ENCODE measurements around the gene HCCS. TPM values are rescaled to one million over a fixed set of nuclear protein-coding genes. Genes with fewer than 3 reads are reported as not detected.

Gene HCCS
- polyA plus RNA-seq (ENCODE audit: low read depth in 6 of 6): 10 to 100 TPM; 22.8 to 39.2 (median 30.4) TPM

DNA sequence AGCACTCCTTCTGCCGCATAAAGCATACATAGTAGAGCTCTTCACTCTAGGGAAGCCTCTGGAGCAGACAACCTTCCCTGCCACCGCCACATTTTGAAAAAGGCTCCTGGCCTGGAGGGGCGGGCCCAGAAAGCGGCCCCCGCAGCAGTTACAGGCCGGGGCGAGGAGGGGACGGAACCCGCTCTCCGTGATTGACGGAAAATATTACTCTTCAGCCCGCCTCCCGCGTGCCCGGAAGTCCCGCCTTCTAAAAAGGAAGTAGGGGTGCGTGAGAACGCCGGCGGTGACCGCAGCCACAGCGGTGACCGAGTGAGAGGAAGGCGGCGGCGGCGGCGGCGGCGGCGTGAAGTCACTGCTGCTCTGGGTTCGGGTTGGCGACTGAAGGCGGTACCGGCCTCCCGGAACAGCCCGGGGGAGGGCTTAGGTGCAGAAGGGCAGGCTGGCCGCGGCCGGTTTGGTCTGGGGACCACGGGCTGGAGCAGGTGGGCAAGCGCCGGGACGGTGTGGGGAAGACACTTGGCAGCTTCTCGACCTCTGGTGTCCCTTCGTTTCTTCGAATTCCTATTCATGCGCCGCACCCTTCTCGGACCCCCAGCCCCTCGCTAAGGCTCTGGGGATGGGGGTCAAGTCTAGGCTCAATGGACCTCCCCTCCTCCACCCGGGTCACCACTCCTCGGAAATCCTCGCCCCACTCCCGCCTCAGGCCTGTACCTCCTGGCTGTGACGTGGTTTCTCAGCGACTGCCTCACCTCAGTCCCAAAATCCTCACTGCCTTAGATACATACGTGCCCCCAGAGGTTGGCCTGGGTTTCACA lies at the start of gene HCCS:
HCCS (plus strand) TSS at position 296 of the 815 bp plus-strand sequence. CDS start 729 bp downstream, outside the sequence.
- DNase-seq (peak; percentile 83), ATAC-seq (ENCODE audit: low read depth in 2 of 2) (peak; percentile 89 to 91)
- H3K4me1 Mint-ChIP-seq: peaks cover 14 to 36% (median 28%) of the 10 kb centered on the region in 3 donors
- H3K36me3 Mint-ChIP-seq: peaks cover 0 to 7% of the 10 kb centered on the region in 2 donors
- peaks cover 0 to 4% (median 0%) of the 10 kb centered on the region in 7 donors for H3K9me3 Mint-ChIP-seq
- no peaks in the 10 kb centered on the region for H3K27me3 Mint-ChIP-seq
- H3K27ac Mint-ChIP-seq: peak within 1 kb of the TSS in 5 of 6 donors; percentile 79 to 98 (median 96)
- H3K4me3 Mint-ChIP-seq: peak within 1 kb of the TSS in 3 of 8 donors; percentile 88 to 96 (median 95)

DNA sequence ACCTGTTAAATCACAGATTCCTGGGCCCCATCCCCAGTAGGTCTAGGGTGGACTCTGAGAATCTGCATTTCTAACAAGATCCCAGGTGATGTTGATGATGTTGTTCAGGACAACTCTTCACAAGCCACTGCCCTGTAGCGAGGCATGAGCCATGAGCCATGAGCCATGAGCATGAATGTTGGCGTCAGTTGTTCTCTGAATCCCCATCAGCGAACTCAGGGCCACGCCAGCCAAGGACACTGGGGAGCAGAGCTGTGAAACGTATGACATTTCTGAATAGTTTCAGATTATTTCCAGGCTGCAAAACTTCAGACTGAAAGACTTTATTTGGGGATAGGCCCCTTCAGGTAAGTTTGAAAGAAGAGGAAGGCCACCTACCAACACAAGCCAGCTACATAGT lies 46.9 kb upstream of the HCCS start:
- Mint-ChIP-seq H3K27me3 (no peaks in the 10 kb centered on the region), H3K4me3 (no peak overlapping the region), H3K4me1 (no peaks in the 10 kb centered on the region), H3K36me3 (no peaks in the 10 kb centered on the region), H3K9me3 (peaks cover 0 to 4% (median 0%) of the 10 kb centered on the region in 7 donors), H3K27ac (no peak overlapping the region)
- no peak for ATAC-seq (ENCODE audit: low read depth in 2 of 2)
- DNase-seq: no peak

DNA sequence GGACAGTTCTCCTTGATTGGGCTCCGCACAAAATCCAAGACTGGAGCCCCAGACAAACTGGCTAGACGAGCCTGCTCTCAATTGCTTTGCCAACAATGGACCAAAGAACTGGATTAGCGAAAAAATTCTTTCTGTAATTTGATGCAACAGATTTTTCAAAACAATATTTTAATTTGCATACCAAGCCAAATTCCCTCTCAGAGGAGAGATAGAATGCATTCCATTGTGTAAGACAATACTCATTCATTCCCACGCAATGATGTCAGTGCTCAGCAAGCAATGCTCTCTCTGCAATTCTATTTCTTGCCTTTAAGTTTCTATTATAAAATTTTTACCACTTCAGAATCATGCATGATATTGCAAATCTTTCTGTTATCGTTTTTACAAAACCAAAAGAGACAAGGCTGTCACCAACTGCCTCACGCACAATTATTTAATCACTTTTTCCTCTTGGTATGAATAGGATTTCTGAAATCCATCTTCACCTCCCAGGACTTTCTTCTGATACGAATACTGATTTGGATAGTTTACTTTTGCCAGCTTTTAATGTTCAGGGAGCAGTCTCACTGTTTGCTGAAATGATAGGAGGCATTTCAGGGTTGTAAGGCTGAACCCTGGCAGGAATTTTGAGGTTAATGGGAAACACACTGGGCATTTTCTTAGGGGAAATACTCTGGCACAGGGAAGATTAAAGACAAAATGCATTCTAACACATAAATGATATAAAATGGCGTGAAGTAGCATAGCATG lies 46.1 kb upstream of the HCCS start:
- Mint-ChIP-seq H3K4me3 (no peak overlapping the region), H3K27me3 (no peaks in the 10 kb centered on the region), H3K27ac (no peak overlapping the region), H3K4me1 (no peaks in the 10 kb centered on the region), H3K36me3 (no peaks in the 10 kb centered on the region), H3K9me3 (peaks cover 0 to 4% (median 0%) of the 10 kb centered on the region in 7 donors)
- DNase-seq (no peak), ATAC-seq (ENCODE audit: low read depth in 2 of 2) (no peak)

DNA sequence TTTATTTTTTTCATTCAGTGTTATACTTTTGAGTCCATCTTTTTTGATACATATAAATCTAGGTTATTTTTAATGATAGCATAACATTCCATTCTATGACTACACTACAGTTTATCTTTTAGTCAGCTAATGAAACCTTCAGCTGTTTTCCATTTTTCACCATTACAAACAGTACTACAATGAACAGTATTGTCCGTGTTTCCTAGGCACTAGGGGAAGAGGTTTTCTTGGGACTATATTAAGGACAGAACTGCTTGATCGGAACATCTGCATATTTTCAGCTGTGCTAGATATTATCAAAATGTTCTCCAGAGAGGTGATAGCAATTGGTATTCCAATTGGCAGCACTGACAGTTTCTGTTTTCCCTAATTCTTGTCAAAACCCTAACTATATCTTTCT lies 44.3 kb upstream of the HCCS start:
- Mint-ChIP-seq H3K4me1 (no peaks in the 10 kb centered on the region), H3K27ac (no peak overlapping the region), H3K4me3 (no peak overlapping the region), H3K9me3 (peaks cover 0 to 4% (median 0%) of the 10 kb centered on the region in 7 donors), H3K36me3 (no peaks in the 10 kb centered on the region), H3K27me3 (no peaks in the 10 kb centered on the region)
- no peak for DNase-seq
- ATAC-seq (ENCODE audit: low read depth in 2 of 2): no peak

DNA sequence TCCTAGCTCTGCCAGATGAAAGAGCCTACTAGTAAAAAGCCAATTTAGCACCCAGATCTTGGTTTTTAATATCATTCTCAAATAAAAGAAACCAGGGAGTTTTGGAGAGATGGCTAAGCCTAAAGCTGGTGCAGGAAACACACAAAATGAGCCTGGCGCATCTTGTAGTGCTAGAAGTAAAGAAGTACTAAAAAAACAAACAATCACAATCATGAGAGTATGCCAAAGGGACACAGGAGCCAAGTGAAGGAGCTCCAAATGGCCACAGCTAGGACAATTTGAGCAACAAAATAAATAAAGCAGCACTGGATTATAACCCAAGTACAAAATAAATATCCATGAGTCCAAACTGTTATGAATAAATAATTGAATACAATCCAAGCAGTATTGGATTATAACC lies 37.8 kb upstream of the HCCS start:
- ATAC-seq (ENCODE audit: low read depth in 2 of 2) (no peak), DNase-seq (no peak)
- Mint-ChIP-seq H3K27ac (no peak overlapping the region), H3K27me3 (no peaks in the 10 kb centered on the region), H3K4me1 (no peaks in the 10 kb centered on the region), H3K36me3 (no peaks in the 10 kb centered on the region), H3K9me3 (no peaks in the 10 kb centered on the region), H3K4me3 (no peak overlapping the region)

DNA sequence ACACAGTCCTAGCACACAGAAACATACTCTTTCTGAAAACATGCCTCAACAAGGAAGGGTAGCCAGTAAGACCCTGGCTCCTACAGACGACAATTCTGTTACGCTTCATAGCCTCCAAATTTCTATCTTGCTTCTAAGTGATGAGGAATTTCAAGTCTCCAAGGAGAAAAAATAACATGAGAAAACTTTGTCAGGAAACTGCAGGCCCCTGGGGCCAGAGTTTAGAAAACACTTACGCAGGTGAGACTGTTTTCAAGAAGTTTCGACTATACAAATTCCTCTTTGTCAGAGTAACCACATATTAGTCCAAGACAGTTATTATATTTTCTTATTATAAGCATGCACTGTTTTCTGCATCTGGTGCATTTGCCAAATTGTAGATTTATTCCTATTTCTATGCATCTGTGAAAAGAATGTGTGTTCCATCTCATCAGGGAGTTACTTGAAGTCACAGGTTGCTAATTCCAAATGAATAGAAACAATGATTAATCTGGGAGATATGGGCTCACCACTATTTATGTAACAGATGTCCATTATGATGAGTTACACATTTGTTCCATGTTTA lies 30.3 kb upstream of the HCCS start:
- peaks cover 0 to 1% (median 0%) of the 10 kb centered on the region in 7 donors for H3K9me3 Mint-ChIP-seq
- no peak for ATAC-seq (ENCODE audit: low read depth in 2 of 2)
- no peaks in the 10 kb centered on the region for H3K4me1 Mint-ChIP-seq
- H3K4me3 Mint-ChIP-seq: peak overlapping the region in 1 of 8 donors; percentile 42
- no peaks in the 10 kb centered on the region for H3K36me3 Mint-ChIP-seq
- no peak for DNase-seq
- H3K27ac Mint-ChIP-seq: no peak overlapping the region
- no peaks in the 10 kb centered on the region for H3K27me3 Mint-ChIP-seq

DNA sequence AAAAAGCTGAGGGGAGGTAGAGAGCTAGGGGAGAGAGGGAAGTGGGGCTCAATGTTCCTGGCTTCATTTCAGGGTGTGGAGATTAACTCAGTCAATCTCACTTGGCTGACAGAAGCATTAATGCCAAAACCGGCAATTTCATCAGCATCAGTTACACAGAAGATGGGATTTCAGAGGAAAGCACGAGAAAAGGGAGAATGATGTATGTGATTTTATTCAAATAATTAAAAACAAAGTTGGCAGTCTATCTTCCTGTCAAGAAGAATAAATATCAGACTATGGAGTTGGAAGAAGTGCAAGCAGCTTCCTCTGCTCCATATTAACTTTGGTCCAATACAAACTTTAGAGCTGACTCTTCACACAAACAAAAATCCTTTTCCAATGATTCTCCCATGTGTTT lies 29.6 kb upstream of the HCCS start:
- no peak for ATAC-seq (ENCODE audit: low read depth in 2 of 2)

DNA sequence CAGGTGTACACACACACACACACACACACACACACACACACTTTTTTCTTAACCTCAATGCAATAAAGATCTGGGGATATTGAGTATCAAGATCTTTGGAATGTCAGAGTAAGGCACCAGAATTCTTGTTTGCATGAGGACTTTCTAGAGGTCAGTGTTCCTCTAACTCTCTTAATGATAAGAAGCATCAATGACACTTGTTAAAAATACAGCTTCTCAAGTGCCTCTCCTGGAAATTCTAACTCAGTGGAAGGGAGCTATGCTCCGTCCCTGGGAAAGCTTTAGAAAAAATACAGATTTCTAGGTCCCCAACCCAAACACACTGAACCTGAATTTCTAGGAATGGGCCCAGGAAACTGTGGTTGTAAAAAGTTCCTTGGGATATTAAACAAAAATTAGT lies 25.8 kb upstream of the HCCS start:
- ATAC-seq (ENCODE audit: low read depth in 2 of 2) (no peak), DNase-seq (no peak)
- H3K36me3 Mint-ChIP-seq: peaks cover 12 to 14% of the 10 kb centered on the region in 2 donors
- no peaks in the 10 kb centered on the region for H3K27me3 Mint-ChIP-seq
- H3K4me1 Mint-ChIP-seq: no peaks in the 10 kb centered on the region
- H3K9me3 Mint-ChIP-seq: peaks cover 1 to 30% (median 16%) of the 10 kb centered on the region in 7 donors
- no peak overlapping the region for H3K27ac Mint-ChIP-seq
- H3K4me3 Mint-ChIP-seq: no peak overlapping the region

More for the DNA sequence above, 29.6 kb upstream of the HCCS start:
- Mint-ChIP-seq H3K9me3 (peaks cover 0 to 1% (median 0%) of the 10 kb centered on the region in 7 donors), H3K4me1 (no peaks in the 10 kb centered on the region), H3K36me3 (no peaks in the 10 kb centered on the region), H3K4me3 (no peak overlapping the region), H3K27ac (no peak overlapping the region), H3K27me3 (no peaks in the 10 kb centered on the region)
- no peak for DNase-seq

DNA sequence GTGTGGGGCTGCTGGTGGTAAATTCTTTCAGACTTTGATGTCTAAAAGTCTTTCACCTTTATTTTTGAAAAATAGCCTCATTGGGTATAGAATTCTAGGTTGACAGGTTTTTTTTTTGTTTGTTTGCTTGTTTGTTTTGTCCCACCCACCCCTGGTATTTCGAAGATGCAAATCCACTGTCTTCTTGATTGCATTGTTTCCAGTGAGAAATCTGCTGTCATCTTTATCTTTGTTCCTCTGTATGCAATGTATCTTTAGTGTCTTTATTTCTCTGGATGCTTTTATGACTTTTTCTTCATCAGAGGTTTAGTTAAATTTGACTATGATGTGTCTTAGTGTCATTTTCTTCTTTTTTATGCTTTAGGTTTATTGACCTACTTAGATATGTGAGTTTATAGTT lies 21.3 kb upstream of the HCCS start:
- H3K9me3 Mint-ChIP-seq: peaks cover 5 to 43% (median 21%) of the 10 kb centered on the region in 7 donors
- H3K27ac Mint-ChIP-seq: no peak overlapping the region
- no peaks in the 10 kb centered on the region for H3K4me1 Mint-ChIP-seq
- no peaks in the 10 kb centered on the region for H3K27me3 Mint-ChIP-seq
- DNase-seq (no peak), ATAC-seq (ENCODE audit: low read depth in 2 of 2) (no peak)
- peaks cover 18 to 19% of the 10 kb centered on the region in 2 donors for H3K36me3 Mint-ChIP-seq
- no peak overlapping the region for H3K4me3 Mint-ChIP-seq

DNA sequence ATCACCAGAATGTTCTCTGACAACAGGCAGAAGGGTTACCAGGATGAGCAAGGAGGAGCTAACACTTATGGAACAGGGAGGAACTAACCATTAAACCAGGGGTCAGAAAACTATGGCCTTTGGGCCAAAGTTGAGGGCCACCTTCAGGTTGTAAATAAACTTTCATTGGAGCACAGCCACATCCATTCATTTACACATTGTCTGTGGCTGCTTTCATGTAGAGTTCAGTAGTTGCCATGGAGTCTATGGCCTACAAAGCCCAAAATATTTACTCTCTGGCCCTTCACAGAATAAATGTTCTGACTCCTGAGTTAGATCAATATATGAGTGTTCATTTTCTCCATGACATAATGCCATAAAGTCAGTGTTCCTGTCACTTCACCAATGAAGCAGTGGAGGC lies 13.2 kb upstream of the HCCS start:
- Mint-ChIP-seq H3K27me3 (no peaks in the 10 kb centered on the region), H3K9me3 (peaks cover 0 to 4% (median 0%) of the 10 kb centered on the region in 7 donors), H3K36me3 (no peaks in the 10 kb centered on the region), H3K4me1 (no peaks in the 10 kb centered on the region), H3K4me3 (no peak overlapping the region), H3K27ac (no peak overlapping the region)
- DNase-seq: no peak
- ATAC-seq (ENCODE audit: low read depth in 2 of 2): no peak

DNA sequence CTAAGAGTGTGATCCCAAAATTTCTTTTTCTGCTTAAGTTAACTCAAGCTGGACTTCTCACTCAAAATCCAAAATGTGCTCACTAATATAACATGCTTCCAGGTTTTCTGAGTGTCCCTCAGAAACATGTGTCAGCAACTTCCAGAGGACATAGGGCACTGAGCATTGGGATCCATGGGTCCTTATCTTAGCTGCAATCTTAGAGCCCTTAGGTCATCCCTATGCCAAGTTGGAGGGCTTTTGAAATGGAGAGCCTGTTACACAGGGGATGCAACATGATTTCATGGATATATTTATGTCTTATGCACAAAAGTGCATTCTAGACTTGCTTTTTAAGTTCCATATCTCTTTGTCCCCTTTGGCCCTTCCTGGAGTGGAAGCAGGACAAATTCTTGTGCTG lies 11.7 kb upstream of the HCCS start:
- Mint-ChIP-seq H3K27ac (no peak overlapping the region), H3K9me3 (peaks cover 0 to 4% (median 0%) of the 10 kb centered on the region in 7 donors), H3K36me3 (no peaks in the 10 kb centered on the region), H3K27me3 (no peaks in the 10 kb centered on the region), H3K4me1 (no peaks in the 10 kb centered on the region), H3K4me3 (no peak overlapping the region)
- DNase-seq: no peak
- ATAC-seq (ENCODE audit: low read depth in 2 of 2): no peak

DNA sequence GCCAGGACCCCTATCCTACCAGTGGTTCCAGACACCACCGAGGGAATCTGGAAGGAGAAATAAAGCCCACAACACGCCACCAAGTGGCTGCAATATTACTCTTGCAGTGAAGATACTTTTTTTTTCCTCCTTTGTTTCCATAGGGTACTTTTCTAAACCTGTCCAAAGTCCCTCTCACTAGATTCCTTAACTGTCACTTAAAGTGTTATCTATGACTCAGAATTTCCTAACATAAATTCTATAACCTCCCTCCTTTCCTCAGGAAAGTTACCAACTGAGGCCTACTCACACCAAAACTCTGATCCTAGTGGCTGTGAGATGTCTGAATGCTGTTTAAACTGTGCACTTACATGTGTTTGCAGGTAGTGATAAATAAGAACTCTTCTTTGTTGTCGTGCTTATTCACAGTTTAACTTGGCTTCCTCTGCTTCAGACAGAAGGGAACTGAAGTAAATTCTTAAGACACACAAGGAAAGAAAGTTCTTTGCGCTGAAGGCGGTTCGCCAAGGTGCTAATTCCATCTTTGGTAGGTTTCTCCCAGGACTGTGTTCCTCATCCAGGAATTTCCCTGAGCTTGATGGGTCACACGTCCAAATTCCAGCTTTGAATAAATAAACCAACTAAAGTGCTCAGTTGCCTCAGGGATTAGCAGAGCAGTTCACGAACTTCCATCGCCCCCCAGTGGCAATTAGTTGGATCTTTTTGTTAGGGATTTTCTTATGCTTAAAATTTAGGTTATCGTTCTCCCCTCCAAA lies 10.7 kb upstream of the HCCS start:
- Mint-ChIP-seq H3K36me3 (no peaks in the 10 kb centered on the region), H3K4me1 (no peaks in the 10 kb centered on the region), H3K9me3 (peaks cover 0 to 4% (median 0%) of the 10 kb centered on the region in 7 donors), H3K4me3 (no peak overlapping the region), H3K27me3 (no peaks in the 10 kb centered on the region), H3K27ac (no peak overlapping the region)
- no peak for ATAC-seq (ENCODE audit: low read depth in 2 of 2)
- no peak for DNase-seq

DNA sequence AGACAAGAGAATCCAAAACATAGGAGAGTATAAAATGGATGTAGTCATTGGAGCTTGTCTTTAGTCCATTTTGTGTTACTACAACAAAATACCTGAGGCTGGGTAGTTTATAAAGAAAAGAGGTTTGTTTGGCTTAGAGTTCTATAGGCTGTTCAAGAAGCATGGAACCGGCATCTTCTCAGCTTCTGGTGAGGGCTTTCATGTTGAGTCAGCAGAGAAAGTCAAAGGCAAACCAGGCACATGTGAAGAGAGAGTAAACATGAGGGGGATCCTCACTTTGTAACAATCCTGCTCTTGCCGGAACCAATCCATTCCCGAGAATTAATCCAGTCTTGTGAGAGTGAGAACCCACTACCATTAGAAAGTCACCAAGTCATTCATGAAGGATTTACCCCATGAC lies 8.1 kb upstream of the HCCS start:
- no peaks in the 10 kb centered on the region for H3K4me1 Mint-ChIP-seq
- H3K9me3 Mint-ChIP-seq: peaks cover 0 to 4% (median 0%) of the 10 kb centered on the region in 7 donors

More for the DNA sequence above, 8.1 kb upstream of the HCCS start:
- Mint-ChIP-seq H3K4me3 (no peak overlapping the region), H3K36me3 (no peaks in the 10 kb centered on the region), H3K27ac (peak overlapping the region in 2 of 6 donors; percentile 21 to 29), H3K27me3 (no peaks in the 10 kb centered on the region)
- ATAC-seq (ENCODE audit: low read depth in 2 of 2) (no peak), DNase-seq (no peak)
